BLaER1 treated with 17β-estradiol and CSF1 and Interleukin-3, amounts not matched to agents 10 nM and 100 nM (cell line): Measurements from ENCODE around the gene C2orf49.

Experiments
- H3K27ac ChIP-seq, 11 experiments: shearing (Covaris generic); formaldehyde crosslinking; 2 replicates each; pipeline ENCODE4 v1.8.1; 2022
- H3K27me3 ChIP-seq, 11 experiments: shearing (Covaris generic); formaldehyde crosslinking; 2 replicates each; pipeline ENCODE4 v1.8.1; 2022
- H3K36me3 ChIP-seq, 11 experiments: shearing (Covaris generic); formaldehyde crosslinking; 2 replicates each; pipeline ENCODE4 v1.8.1; 2022
- H3K4me1 ChIP-seq, 10 experiments: shearing (Covaris generic); formaldehyde crosslinking; 2 replicates each; pipeline ENCODE4 v1.8.1; 2022
- H3K4me2 ChIP-seq, 11 experiments: shearing (Covaris generic); formaldehyde crosslinking; 2 replicates each; pipeline ENCODE4 v1.8.1; 2022
- H3K4me3 ChIP-seq, 10 experiments: shearing (Covaris generic); formaldehyde crosslinking; 2 replicates each; pipeline ENCODE4 v1.8.1; 2022
- H3K9ac ChIP-seq, 11 experiments: shearing (Covaris generic); formaldehyde crosslinking; 2 replicates each; pipeline ENCODE4 v1.8.1; 2022
- H3K9me3 ChIP-seq, 11 experiments: shearing (Covaris generic); formaldehyde crosslinking; replicated peaks in 1 of 11; 2 replicates each; pipeline ENCODE4 v1.8.1; 2022
- H4K20me1 ChIP-seq, 11 experiments: shearing (Covaris generic); formaldehyde crosslinking; 2 replicates each; pipeline ENCODE4 v1.8.1; 2022
- Cebpa-rat ChIP-seq, 11 experiments: shearing (Covaris generic); IDR thresholded peaks; 2 replicates each; pipeline ENCODE4 v1.8.1; 2022

The C2orf49 gene

DNA sequence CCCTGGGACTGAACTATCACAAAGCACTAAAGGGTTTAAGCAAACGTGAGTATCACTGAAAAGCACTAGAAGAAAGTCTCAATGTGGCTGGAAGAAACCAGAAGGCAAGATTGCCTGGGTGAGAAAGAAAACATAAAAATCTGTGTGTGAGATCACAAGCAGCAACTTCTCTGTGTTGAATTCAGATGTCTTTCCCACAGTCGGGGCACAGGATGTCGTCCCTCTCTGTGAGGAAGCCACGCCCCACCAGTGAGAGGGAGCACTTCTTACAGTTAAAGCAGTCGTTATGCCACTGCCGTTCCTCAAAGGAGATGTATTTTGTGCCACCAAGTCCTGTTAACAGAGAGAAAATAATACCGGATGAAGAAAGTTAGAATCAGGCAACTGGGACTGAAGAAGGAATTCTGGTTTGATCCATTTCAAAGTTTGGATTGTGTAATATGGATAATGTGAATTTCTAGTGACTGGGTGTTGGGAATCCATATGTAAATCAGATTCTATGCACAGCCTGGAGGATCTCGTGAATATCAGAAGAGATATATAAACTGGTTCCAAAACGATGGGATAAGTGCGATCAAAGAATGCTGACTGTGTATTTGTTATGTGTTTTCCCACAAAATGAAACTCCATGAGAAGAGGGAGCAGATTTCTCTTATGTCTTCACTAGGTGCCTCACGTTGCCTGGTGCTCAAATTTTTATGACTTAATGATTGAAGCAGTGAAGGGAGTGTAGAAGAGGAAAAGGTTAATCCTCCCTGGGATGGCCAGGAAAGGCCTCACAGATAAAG, 24.0 kb downstream of the C2orf49 start:
- Histone ChIP-seq H3K9ac (no peak overlapping the region; a peak in 1 of 22 replicates), H4K20me1 (peaks cover 0 to 5% (median 0%) of the 10 kb centered on the region in 11 experiments; a peak in 2 of 22 replicates), H3K9me3 (peaks cover 9 to 16% (median 12%) of the 10 kb centered on the region in 11 experiments), H3K4me3 (no peak overlapping the region), H3K4me2 (no peak overlapping the region), H3K27me3 (no peaks in the 10 kb centered on the region), H3K36me3 (peaks cover 33 to 54% (median 40%) of the 10 kb centered on the region in 11 experiments), H3K4me1 (peaks cover 0 to 13% (median 5%) of the 10 kb centered on the region in 10 experiments; a peak in 9 of 20 replicates), H3K27ac (no peak overlapping the region)
- no peak for TF ChIP-seq Cebpa-rat (IDR thresholded peaks at IDR 0.05)

GRCh38 chr2:105362862-105363591, 25.7 kb downstream of the C2orf49 start:
- H3K27me3 ChIP-seq: no peaks in the 10 kb centered on the region
- peaks cover 0 to 5% (median 0%) of the 10 kb centered on the region in 11 experiments; a peak in 2 of 22 replicates for H4K20me1 ChIP-seq
- no peaks in the 10 kb centered on the region; a peak in 1 of 22 replicates for H3K9me3 ChIP-seq
- peaks cover 0 to 13% (median 5%) of the 10 kb centered on the region in 10 experiments; a peak in 9 of 20 replicates for H3K4me1 ChIP-seq
- TF ChIP-seq Cebpa-rat (IDR thresholded peaks at IDR 0.05): no peak
- H3K4me2 ChIP-seq: 0 out of 22 replicates have a peak overlapping the region, but pooled peaks of 1 of the 11 experiments have one; percentile 8
- no peak overlapping the region for H3K27ac ChIP-seq
- H3K36me3 ChIP-seq: peaks cover 15 to 37% (median 23%) of the 10 kb centered on the region in 11 experiments
- H3K4me3 ChIP-seq: no peak overlapping the region
- H3K9ac ChIP-seq: no peak overlapping the region

- peak overlapping the region in 1 of 11 experiments; percentile 1; a peak in 1 of 22 replicates for H3K4me2 ChIP-seq
- no peaks in the 10 kb centered on the region for H3K27me3 ChIP-seq
- H3K4me3 ChIP-seq: no peak overlapping the region
- peaks cover 0 to 13% (median 5%) of the 10 kb centered on the region in 10 experiments; a peak in 9 of 20 replicates for H3K4me1 ChIP-seq
- H4K20me1 ChIP-seq: peaks cover 0 to 5% (median 0%) of the 10 kb centered on the region in 11 experiments; a peak in 2 of 22 replicates
- H3K9me3 ChIP-seq: no peaks in the 10 kb centered on the region
- H3K9ac ChIP-seq: no peak overlapping the region
- TF ChIP-seq Cebpa-rat (IDR thresholded peaks at IDR 0.05): no peak
- H3K36me3 ChIP-seq: peaks cover 3 to 21% (median 7%) of the 10 kb centered on the region in 11 experiments; a peak in 14 of 22 replicates
- H3K27ac ChIP-seq: no peak overlapping the region
Observed at GRCh38 chr2:105364436-105365139, 27.2 kb downstream of the C2orf49 start.

GRCh38 chr2:105365206-105365605, 27.9 kb downstream of the C2orf49 start:
- Histone ChIP-seq H3K27me3 (no peaks in the 10 kb centered on the region), H3K36me3 (peaks cover 0 to 15% (median 4%) of the 10 kb centered on the region in 11 experiments; a peak in 9 of 22 replicates), H4K20me1 (peaks cover 0 to 5% (median 0%) of the 10 kb centered on the region in 11 experiments; a peak in 2 of 22 replicates), H3K9ac (no peak overlapping the region), H3K4me1 (peaks cover 0 to 17% (median 5%) of the 10 kb centered on the region in 10 experiments; a peak in 10 of 20 replicates), H3K4me2 (peak overlapping the region in 1 of 11 experiments; percentile 1; a peak in 1 of 22 replicates), H3K9me3 (no peaks in the 10 kb centered on the region), H3K4me3 (no peak overlapping the region), H3K27ac (no peak overlapping the region)
- TF ChIP-seq Cebpa-rat (IDR thresholded peaks at IDR 0.05): no peak

DNA sequence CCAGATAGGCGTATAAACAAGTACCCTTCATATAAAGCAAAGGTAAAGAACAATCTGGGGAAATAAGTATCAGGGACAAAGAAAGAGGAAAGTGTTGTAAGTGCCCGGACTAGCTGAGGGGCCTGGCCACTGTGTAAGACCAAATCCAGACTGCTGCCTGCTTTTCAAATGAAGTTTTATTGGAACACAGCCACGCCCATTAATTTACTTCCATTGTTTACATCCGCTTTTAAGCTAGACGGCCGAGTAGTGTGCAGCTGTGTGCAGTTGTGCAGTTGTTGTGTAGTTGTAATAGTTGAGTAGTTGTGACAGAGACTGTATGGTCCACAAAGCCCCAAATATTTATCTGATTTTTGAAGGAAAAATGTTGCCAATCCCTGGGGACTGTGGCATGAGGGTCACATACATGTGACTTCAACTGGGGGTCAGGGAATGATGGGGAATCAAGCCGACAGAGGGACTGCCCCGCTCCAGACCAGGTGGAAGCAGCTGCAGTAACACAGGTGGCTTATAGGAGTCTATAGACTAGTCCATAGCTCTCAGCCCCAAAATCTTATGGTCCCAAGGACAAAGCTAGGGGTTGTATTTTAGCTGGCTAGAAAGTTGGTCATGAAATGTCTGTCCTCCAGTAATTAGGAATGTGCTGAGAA, 31.5 kb downstream of the C2orf49 start:
- H3K4me3 ChIP-seq: no peak overlapping the region
- TF ChIP-seq Cebpa-rat (IDR thresholded peaks at IDR 0.05): no peak
- no peak overlapping the region for H3K9ac ChIP-seq
- H3K4me2 ChIP-seq: no peak overlapping the region
- H4K20me1 ChIP-seq: no peaks in the 10 kb centered on the region
- no peak overlapping the region for H3K27ac ChIP-seq
- H3K27me3 ChIP-seq: no peaks in the 10 kb centered on the region
- no peaks in the 10 kb centered on the region for H3K36me3 ChIP-seq
- H3K4me1 ChIP-seq: peaks cover 0 to 12% (median 3%) of the 10 kb centered on the region in 10 experiments; a peak in 5 of 20 replicates
- no peaks in the 10 kb centered on the region for H3K9me3 ChIP-seq

DNA sequence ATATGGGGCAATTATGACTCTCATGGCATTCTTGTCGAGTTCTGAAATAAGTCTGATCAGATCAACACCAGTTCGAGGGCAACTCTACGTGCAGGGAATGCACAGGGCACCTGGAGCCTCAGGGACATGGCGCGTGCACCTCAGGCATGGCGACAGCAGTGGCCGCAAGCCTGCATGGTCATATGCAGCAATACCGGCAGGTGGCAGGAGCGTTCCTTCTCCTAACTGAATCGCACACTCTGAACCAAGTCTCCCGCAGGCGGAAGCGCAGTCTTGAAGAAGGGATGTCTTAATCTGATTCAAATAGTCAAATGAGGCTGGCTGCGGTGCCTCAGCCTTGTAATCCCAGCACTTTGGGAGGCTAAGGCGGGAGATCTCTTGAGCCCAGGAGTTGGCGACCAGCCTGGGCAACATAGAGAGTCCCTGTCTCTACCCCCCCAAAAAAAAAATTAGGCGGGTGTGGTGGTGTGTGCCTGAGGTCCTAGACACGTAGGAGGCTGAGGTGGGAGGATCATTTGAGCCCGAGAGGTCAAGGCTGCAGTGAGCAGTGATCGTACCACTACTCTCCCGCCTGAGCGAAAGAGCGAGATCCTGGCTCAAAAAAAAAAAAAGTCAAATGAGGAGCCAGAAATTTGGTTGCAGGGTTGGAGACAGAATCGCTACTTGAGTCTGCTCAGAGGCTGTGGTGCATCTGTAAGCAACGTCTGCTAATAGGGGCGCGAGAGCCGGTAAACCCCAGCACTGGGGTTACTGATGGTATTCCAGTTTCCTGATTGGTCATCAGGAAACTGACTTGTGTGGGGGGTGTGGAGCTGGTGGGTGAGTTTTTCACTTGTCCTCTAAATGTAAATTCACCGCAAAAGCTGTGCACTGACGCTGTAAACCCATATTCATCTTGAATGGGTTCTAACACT, 32.7 kb downstream of the C2orf49 start:
- H3K27me3 ChIP-seq: no peaks in the 10 kb centered on the region
- TF ChIP-seq Cebpa-rat (IDR thresholded peaks at IDR 0.05): no peak
- H3K27ac ChIP-seq: no peak overlapping the region
- peak overlapping the region in 10 of 11 experiments; percentile 18 to 78 (median 52); a peak in 18 of 22 replicates for H3K4me2 ChIP-seq
- no peaks in the 10 kb centered on the region for H3K36me3 ChIP-seq
- peaks cover 0 to 6% (median 0%) of the 10 kb centered on the region in 11 experiments; a peak in 1 of 22 replicates for H4K20me1 ChIP-seq
- H3K9me3 ChIP-seq: no peaks in the 10 kb centered on the region
- H3K4me1 ChIP-seq: peaks cover 0 to 10% (median 2%) of the 10 kb centered on the region in 10 experiments; a peak in 5 of 20 replicates
- no peak overlapping the region for H3K4me3 ChIP-seq
- peak overlapping the region in 2 of 11 experiments; percentile 6 to 10; a peak in 3 of 22 replicates for H3K9ac ChIP-seq

GRCh38 chr2:105371156-105371555, 33.8 kb downstream of the C2orf49 start:
- Histone ChIP-seq H4K20me1 (peaks cover 0 to 6% (median 0%) of the 10 kb centered on the region in 11 experiments; a peak in 1 of 22 replicates), H3K27ac (no peak overlapping the region), H3K9me3 (no peaks in the 10 kb centered on the region), H3K36me3 (no peaks in the 10 kb centered on the region), H3K4me1 (peaks cover 0 to 7% (median 0%) of the 10 kb centered on the region in 10 experiments; a peak in 2 of 20 replicates), H3K4me3 (no peak overlapping the region), H3K27me3 (no peaks in the 10 kb centered on the region), H3K4me2 (no peak overlapping the region), H3K9ac (peak overlapping the region in 1 of 11 experiments; percentile 34; a peak in 1 of 22 replicates)
- TF ChIP-seq Cebpa-rat (IDR thresholded peaks at IDR 0.05): no peak
